ENCODE measurements around the gene LRCH1.

The LRCH1 gene

GRCh38 chr13:46552889-46553520 lies at the start of gene LRCH1:
Gene LRCH1, plus strand, starts transcription at chr13:46553170. Its CDS starts 227 bp downstream, at chr13:46553397.
- peak within 1 kb of the TSS; percentile 67 for H3K27ac ChIP-seq
- in situ Hi-C loops (cut with HindIII; ENCODE audit: low pct_ligation_motif_present, low sequenced_read_pairs) = no loop called here

GRCh38 chr13:46504036-46504435 lies 48.9 kb upstream of the LRCH1 start:
- no peak for DNase-seq
- in situ Hi-C loops (cut with HindIII; ENCODE audit: low pct_ligation_motif_present, low sequenced_read_pairs) = no loop called here
- Histone ChIP-seq H3K27me3 (replicated peaks) (no peaks in the 10 kb centered on the region), H3K4me3 (ENCODE audit: low read depth, low read length) (no peak overlapping the region), H3K36me3 (replicated peaks) (no peaks in the 10 kb centered on the region), H3K27ac (no peak overlapping the region)
- no peak for TF ChIP-seq CTCF (IDR thresholded peaks at IDR 0.05; ENCODE audit: low read depth, low read length, missing control alignments)

More at GRCh38 chr13:46552889-46553520, at the start of gene LRCH1:
- Histone ChIP-seq H3K4me3 (ENCODE audit: low read depth, low read length) (peak within 1 kb of the TSS; percentile 91), H3K36me3 (replicated peaks) (no peaks in the 10 kb centered on the region), H3K27me3 (replicated peaks) (no peaks in the 10 kb centered on the region)
- TF ChIP-seq CTCF (IDR thresholded peaks at IDR 0.05; ENCODE audit: low read depth, low read length, missing control alignments) = no peak
- peak; percentile 88 for DNase-seq

GRCh38 chr13:46507981-46508380 lies 45.0 kb upstream of the LRCH1 start:
- in situ Hi-C loops (cut with HindIII; ENCODE audit: low pct_ligation_motif_present, low sequenced_read_pairs) = no loop called here
- Histone ChIP-seq H3K4me3 (ENCODE audit: low read depth, low read length) (no peak overlapping the region), H3K27me3 (replicated peaks) (no peaks in the 10 kb centered on the region), H3K27ac (no peak overlapping the region), H3K36me3 (replicated peaks) (no peaks in the 10 kb centered on the region)
- no peak for DNase-seq
- TF ChIP-seq CTCF (IDR thresholded peaks at IDR 0.05; ENCODE audit: low read depth, low read length, missing control alignments) = no peak

- in situ Hi-C loops (cut with HindIII; ENCODE audit: low pct_ligation_motif_present, low sequenced_read_pairs) = no loop called here
- Histone ChIP-seq H3K27ac (no peak overlapping the region), H3K36me3 (replicated peaks) (no peaks in the 10 kb centered on the region), H3K4me3 (ENCODE audit: low read depth, low read length) (no peak overlapping the region), H3K27me3 (replicated peaks) (no peaks in the 10 kb centered on the region)
- no peak for DNase-seq
- no peak for TF ChIP-seq CTCF (IDR thresholded peaks at IDR 0.05; ENCODE audit: low read depth, low read length, missing control alignments)
Observed at GRCh38 chr13:46509981-46510380, 43.0 kb upstream of the LRCH1 start.

GRCh38 chr13:46515803-46516202 lies 37.2 kb upstream of the LRCH1 start:
- TF ChIP-seq CTCF (IDR thresholded peaks at IDR 0.05; ENCODE audit: low read depth, low read length, missing control alignments) = no peak
- in situ Hi-C loops (cut with HindIII; ENCODE audit: low pct_ligation_motif_present, low sequenced_read_pairs) = no loop called here
- DNase-seq = no peak

More at GRCh38 chr13:46515803-46516202, 37.2 kb upstream of the LRCH1 start:
- Histone ChIP-seq H3K4me3 (ENCODE audit: low read depth, low read length) (no peak overlapping the region), H3K36me3 (replicated peaks) (no peaks in the 10 kb centered on the region), H3K27me3 (replicated peaks) (no peaks in the 10 kb centered on the region), H3K27ac (no peak overlapping the region)

Measured in brain microvascular endothelial cell (primary cell).